Adrenal gland (tissue), 12 donors: Measurements from ENCODE around the gene RASL10A. TPM values are rescaled to one million over a fixed set of nuclear protein-coding genes. Genes with fewer than 3 reads are reported as not detected.
"Not testable (repeated sequence)": the region's sequence is repeated elsewhere in the genome, so short reads cannot be mapped to it uniquely, and the experiment has no call there.

Source experiments
- DNase-seq, 7 donors: peaks; one replicate each; pipeline ENCODE4 v3.0.0-alpha.2; 2019 to 2020
- H3K27ac ChIP-seq, 5 donors: fragments of 200-600 bp; sonication (generic) in 4 of 5; 1 replicate in 3 of 5; 2 replicates in 2 of 5; pipeline versions ENCODE4 v1.5.1 to v1.8.0; 2016 to 2020; ENCODE audit warnings: mild to moderate bottlenecking in 1 of 5
- H3K27me3 ChIP-seq: fragments of 200-600 bp; 2 replicates; pipeline ENCODE4 v1.8.0; 2021
- H3K36me3 ChIP-seq, 2 donors: fragments of 200-600 bp; replicated peaks in 1 of 2; 1 replicate in 1 of 2; 2 replicates in 1 of 2; pipeline versions ENCODE4 v1.5.1 to v1.8.0; 2018 to 2022
- H3K4me1 ChIP-seq, 2 donors: fragments of 200-600 bp; replicated peaks in 1 of 2; 1 replicate in 1 of 2; 2 replicates in 1 of 2; pipeline versions ENCODE4 v1.5.1 to v1.8.0; 2018 to 2021
- H3K4me3 ChIP-seq, 4 donors: fragments of 200-600 bp; sonication (generic) in 3 of 4; one replicate each; pipeline ENCODE4 v1.5.1; 2016 to 2018
- H3K9me3 ChIP-seq, 3 donors: fragments of 200-600 bp; sonication (generic) in 1 of 3; replicated peaks in 1 of 3; 1 replicate in 2 of 3; 2 replicates in 1 of 3; pipeline versions ENCODE4 v1.5.1 to v1.8.0; 2016 to 2021
- CTCF ChIP-seq, 6 experiments: fragments of 450-650 bp in 4 of 6; fragments of 200-600 bp in 2 of 6; sonication (generic) in 1 of 6; IDR thresholded peaks; 1 replicate in 5 of 6; 2 replicates in 1 of 6; pipeline versions ENCODE4 v1.5.1 to v1.8.0; 2016 to 2021; ENCODE audit warnings: antibody characterized with exemption in 6 of 6, mild to moderate bottlenecking in 2 of 6, moderate library complexity in 1 of 6
- POLR2A ChIP-seq, 2 donors: fragments of 450-650 bp; IDR thresholded peaks; one replicate each; pipeline ENCODE4 v1.6.1; 2017; ENCODE audit warnings: antibody characterized with exemption in 2 of 2, mild to moderate bottlenecking in 2 of 2, moderate library complexity in 1 of 2
- WGBS, 4 donors: extraction: QIAGEN DNeasy Blood & Tissue Kit in 2 of 4; methylation state at CpG; one replicate each; pipeline versions ENCODE4 v1.1.5 to v1.1.7; 2013 to 2017; 5-methylcytosine and 5-hydroxymethylcytosine counted together
- intact Hi-C, 2 donors: fragments of 100-400 bp; cut with DNase I; formaldehyde crosslinking; loops; one replicate each; pipeline versions ENCODE4 v1.14.1 to v1.15.0; 2022 to 2023
- polyA plus RNA-seq, 3 donors: library from polyadenylated mRNA; stranded (reverse); fragments of 200-250 nt in 2 of 3; fragments of 350-450 nt in 1 of 3; fragmentation: Illumina TruSeq in 1 of 3; extraction: RNeasy Lipid Tissue Mini Kit (QIAGEN cat#74804) in 1 of 3; gene quantifications; one replicate each; pipeline ENCODE4 v1.2.3, GENCODE V29; 2013 to 2014
- total RNA-seq, 9 donors: library from RNA; depleted of rRNA in 4 of 9; stranded (reverse); fragments of >200 nt in 4 of 9; fragments of 120-200 nt in 1 of 9; fragmentation: NEBNext Ultra II Directional in 1 of 9; extraction: Animal tissue kit (Norgen Biotek cat#: 25700) in 1 of 9; gene quantifications; one replicate each; pipeline versions ENCODE4 v1.1.0 to v1.2.4, GENCODE V29; 2013 to 2023
- donor health status: healthy with polysubstance abuse.
- donor health status: Bipolar disorder and iron deficiency.
- donor health status: DM: yes; HTN: yes; CAD: no.
- donor health status: DM: no; HTN: no; CAD: no.
- donor health status: DM: no; HTN: no; CAD: no.
- donor health status: DM: yes; HTN: yes; CAD: no.

RASL10A gene
- total and polyA plus RNA-seq, 12 donors = 0.33 to 14.4 (median 1.8) TPM

- whole genome bisulfite sequencing, 4 donors = 90 to 93% (median 92%) methylated on average over 18 of the region's 18 CpGs
- Histone ChIP-seq H3K36me3 (peaks cover 0 to 84% of the 10 kb centered on the region in 2 donors), H3K27ac (no peak overlapping the region), H3K4me3 (no peak overlapping the region), H3K27me3 (no peaks in the 10 kb centered on the region), H3K4me1 (peaks cover 0 to 10% of the 10 kb centered on the region in 2 donors), H3K9me3 (no peaks in the 10 kb centered on the region)
- DNase-seq = no peak
- no peak for TF ChIP-seq POLR2A (IDR thresholded peaks at IDR 0.05)
- TF ChIP-seq CTCF (IDR thresholded peaks at IDR 0.05) = no peak
- intact Hi-C loops = no loop called here
These were observed 33.5 kb upstream of the RASL10A start for GRCh38 chr22:29348956-29349355.

- Histone ChIP-seq H3K27me3 (no peaks in the 10 kb centered on the region), H3K4me1 (peaks cover 0 to 13% of the 10 kb centered on the region in 2 donors), H3K9me3 (no peaks in the 10 kb centered on the region), H3K27ac (no peak overlapping the region), H3K4me3 (no peak overlapping the region), H3K36me3 (peaks cover 0 to 81% of the 10 kb centered on the region in 2 donors)
- no peak for DNase-seq
- intact Hi-C loops = no loop called here
- TF ChIP-seq POLR2A (IDR thresholded peaks at IDR 0.05) (no peak), CTCF (IDR thresholded peaks at IDR 0.05) (no peak)
- 79 to 87% (median 85%) methylated on average over 2 of the region's 2 CpGs for WGBS, 4 donors
These were observed 32.5 kb upstream of the RASL10A start for GRCh38 chr22:29348041-29348440.

GRCh38 chr22:29346659-29347058 lies 31.2 kb upstream of the RASL10A start:
- Histone ChIP-seq H3K4me3 (no peak overlapping the region), H3K27ac (no peak overlapping the region), H3K27me3 (no peaks in the 10 kb centered on the region), H3K4me1 (peaks cover 0 to 13% of the 10 kb centered on the region in 2 donors), H3K9me3 (no peaks in the 10 kb centered on the region), H3K36me3 (peaks cover 0 to 81% of the 10 kb centered on the region in 2 donors)
- WGBS, 4 donors = 90 to 98% (median 93%) methylated on average over 4 of the region's 4 CpGs
- TF ChIP-seq POLR2A (IDR thresholded peaks at IDR 0.05) = no peak
- no peak for TF ChIP-seq CTCF (IDR thresholded peaks at IDR 0.05)
- no peak for DNase-seq
- intact Hi-C loops = no loop called here

GRCh38 chr22:29345932-29346331 lies 30.4 kb upstream of the RASL10A start:
- Histone ChIP-seq H3K4me1 (peaks cover 0 to 13% of the 10 kb centered on the region in 2 donors), H3K36me3 (peaks cover 0 to 81% of the 10 kb centered on the region in 2 donors), H3K27ac (no peak overlapping the region), H3K9me3 (no peaks in the 10 kb centered on the region), H3K27me3 (no peaks in the 10 kb centered on the region), H3K4me3 (no peak overlapping the region)
- no peak for TF ChIP-seq CTCF (IDR thresholded peaks at IDR 0.05)
- no peak for TF ChIP-seq POLR2A (IDR thresholded peaks at IDR 0.05)
- no peak for DNase-seq
- intact Hi-C loops = no loop called here

GRCh38 chr22:29344889-29345288 lies 29.4 kb upstream of the RASL10A start:
- H3K4me3 ChIP-seq, H3K27me3 ChIP-seq, H3K9me3 ChIP-seq, intact Hi-C loops, DNase-seq: not testable (repeated sequence)
- H3K36me3 ChIP-seq = peaks cover 0 to 81% of the 10 kb centered on the region in 2 donors
- peak overlapping the region in 2 of 5 donors; percentile 39 to 55 for H3K27ac ChIP-seq
- H3K4me1 ChIP-seq = peaks cover 0 to 13% of the 10 kb centered on the region in 2 donors
- 71 to 86% (median 78%) methylated on average over 5 of the region's 5 CpGs for WGBS, 4 donors
